GM04503 (cell line): ENCODE data around the gene AGR3.

Source experiments
- DNase-seq: peaks from one replicate; pipeline ENCODE4 v3.0.0-alpha.2; 2012; ENCODE audit warnings: low read depth

Gene AGR3

GRCh38 chr7:16881844-16882243, at the start of gene AGR3:
Gene AGR3 (minus strand): TSS chr7:16881983. CDS start chr7:16878618, 3,365 bp downstream.
- DNase-seq: no peak

DNA sequence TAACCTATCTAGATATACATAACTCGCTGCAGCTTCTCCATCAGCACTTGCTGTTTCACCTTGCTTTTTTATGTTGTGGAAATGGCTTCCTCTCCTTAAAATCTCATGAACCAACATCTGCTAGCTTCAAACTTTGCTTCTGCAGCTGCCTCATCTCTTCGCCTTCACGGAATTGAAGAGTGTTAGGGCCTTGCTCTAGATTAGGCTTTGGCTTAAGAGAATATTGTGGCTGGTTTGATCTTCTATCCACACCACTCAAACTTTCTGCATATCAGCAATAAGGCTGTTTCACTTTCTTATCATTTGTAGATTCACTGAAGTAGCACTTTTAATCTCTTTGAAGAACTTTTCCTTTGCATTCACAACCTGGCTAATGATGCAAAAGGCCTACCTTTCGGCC, 49.2 kb upstream of the AGR3 start:
- no peak for DNase-seq

DNA sequence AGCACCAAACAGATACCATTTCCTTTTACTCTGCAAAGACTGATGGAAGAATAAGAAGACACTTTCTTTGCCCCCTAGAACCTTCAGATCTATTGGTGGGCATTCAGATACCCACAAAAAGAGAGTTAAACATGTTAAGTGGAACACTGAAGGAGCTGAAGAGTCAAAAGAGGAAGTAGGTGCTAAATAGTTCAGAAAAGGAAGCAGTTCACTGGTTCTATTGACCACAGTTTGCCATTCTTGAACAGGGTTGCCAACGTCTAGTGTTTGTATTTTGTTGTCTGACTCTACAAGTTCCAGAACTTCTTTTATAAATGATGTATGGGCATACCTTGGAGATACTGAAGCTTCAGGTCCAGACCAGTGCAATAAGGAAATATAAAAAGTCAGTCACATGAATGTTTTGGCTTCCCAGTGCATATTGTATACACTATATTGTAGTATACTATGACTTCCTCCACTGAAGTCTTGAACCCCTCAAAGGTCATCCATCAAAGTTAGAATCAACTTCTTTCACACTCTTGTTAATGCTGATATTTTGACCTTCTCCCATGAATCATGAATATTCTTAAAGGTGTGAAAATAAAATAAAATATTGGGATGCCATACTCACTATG, 47.5 kb upstream of the AGR3 start:
- DNase-seq: no peak

- no peak for DNase-seq
These were observed 45.1 kb upstream of the AGR3 start for GRCh38 chr7:16926861-16927260.

DNA sequence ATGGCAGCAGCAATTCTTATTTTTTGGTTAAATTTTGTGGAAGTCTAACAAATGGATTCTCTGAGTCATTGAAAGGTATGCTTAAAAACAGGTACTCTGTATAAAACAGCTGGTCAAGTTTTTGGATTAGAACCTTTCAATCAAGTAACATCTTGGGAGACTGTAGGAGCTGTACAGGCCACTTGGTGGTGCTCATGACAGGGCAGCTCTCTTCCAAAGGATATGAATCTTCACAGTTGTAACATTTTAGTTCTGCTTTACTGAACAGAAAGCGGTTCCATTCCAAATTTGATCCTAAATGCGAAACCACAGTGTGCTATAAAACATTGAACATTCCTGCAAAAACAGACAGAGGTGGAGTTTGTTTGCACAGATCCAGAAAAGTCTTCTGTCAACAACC, 44.5 kb upstream of the AGR3 start:
- DNase-seq: no peak

- no peak for DNase-seq
These were observed 43.8 kb upstream of the AGR3 start for GRCh38 chr7:16925609-16926008.

DNA sequence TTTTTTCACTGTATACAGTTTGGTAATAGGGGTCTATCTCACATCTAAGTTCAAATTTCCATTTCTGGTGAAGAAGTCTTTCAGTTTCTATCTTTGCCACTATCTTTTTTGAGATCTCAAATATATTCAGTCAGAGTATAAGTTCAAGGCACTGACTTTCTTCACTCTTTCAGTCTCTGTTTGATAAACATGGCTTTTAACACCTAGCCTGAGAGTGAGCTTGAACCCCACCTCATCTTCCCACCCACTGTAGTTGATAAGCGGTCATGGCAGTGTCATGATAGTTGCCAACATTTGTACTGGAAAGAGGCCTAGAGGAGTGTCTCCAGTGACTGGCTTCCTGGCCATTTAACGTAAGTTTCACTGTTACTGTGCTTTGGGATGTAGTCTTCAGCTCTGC, 41.2 kb upstream of the AGR3 start:
- no peak for DNase-seq

GRCh38 chr7:16921644-16922257, 40.0 kb upstream of the AGR3 start:
- no peak for DNase-seq

GRCh38 chr7:16921151-16921550, 39.4 kb upstream of the AGR3 start:
- DNase-seq: no peak

- no peak for DNase-seq
These were observed 37.7 kb upstream of the AGR3 start for GRCh38 chr7:16919440-16919839.

- DNase-seq: no peak
These were observed 36.6 kb upstream of the AGR3 start for GRCh38 chr7:16918288-16918895.

DNA sequence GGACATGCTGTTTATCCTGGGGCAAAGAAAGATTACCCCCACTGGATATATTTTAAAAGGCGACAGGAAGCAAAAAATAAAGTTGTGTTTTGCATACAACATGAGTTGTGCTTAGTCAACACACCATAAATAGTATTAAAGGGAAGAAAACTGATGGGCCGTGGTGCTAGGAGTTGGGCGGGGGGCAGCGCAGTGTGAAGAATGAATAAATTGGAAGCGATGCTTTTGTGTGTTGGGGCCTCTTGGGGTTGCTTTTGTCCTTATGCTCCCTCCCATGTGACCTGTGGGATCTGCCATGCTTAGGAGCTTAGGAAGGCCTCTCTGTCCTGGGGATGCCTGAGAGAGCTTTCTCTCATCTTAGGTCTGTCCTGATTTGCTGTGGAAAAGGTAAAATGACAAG, 35.0 kb upstream of the AGR3 start:
- no peak for DNase-seq

DNA sequence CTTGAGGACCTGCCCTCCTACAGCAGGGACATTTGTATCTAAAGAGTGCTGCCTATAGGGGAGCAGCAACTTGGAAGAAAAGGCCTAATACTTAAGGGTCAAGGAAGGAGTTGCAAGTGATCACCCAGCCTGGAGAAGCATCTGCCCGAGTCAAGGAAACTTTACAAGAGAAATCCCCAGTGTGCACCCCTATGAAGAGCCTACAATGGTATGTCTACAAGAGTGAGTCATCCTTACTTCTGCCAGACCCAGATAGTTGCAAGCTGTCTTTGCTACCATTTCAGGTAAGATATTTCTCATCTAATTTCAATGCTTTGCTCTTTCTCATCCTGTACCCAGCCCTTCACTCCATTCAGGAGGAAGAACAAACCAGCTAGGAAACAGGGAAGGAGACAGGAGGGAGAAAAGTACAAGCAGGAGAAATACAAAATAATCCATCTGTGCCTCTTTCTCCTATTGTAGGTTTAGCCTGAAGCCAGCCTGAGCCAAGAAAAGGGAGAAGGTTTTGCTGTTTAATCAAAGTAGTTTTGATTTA, 34.4 kb upstream of the AGR3 start:
- DNase-seq: peak; percentile 66

DNA sequence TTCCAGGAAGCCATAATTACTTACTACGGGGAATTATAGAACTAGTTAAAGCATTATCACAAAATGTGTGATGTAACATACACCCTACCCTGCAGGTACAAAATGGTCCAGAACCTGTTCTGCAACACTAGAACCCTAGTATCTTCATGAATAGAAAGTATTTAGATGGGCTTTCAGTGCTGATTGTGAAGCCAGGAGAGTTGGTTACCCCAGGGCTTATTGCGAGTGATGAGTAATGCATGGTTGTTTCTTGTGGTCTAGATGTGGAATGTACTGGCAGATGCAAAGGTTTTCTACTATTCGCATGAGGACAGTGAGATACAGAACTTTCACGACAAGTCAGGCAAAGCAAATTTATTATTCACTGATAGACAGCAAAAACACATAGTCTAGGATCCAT, 33.6 kb upstream of the AGR3 start:
- DNase-seq: peak; percentile 73

GRCh38 chr7:16914771-16915170, 33.0 kb upstream of the AGR3 start:
- DNase-seq: no peak

DNA sequence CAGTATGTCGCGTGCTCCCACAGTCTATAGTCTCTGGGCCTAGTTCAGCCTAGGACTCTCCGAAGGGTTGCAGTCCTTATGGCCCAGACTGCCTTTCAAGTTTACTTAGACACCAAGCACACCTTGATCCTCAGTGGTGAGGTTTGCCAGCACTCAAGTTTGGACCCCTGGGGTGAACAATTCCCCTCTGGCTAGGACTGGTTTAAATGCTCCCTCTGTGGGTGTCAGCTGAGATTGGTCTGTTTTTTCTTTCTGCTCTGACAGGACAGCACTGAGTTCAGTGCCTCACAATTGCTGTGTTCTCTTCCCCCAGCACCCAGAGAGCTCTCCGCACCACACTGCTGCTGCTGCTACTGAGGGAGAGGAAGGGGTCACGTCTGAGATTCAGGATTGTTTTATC, 31.9 kb upstream of the AGR3 start:
- no peak for DNase-seq

GRCh38 chr7:16912540-16912939, 30.8 kb upstream of the AGR3 start:
- no peak for DNase-seq

GRCh38 chr7:16908561-16908960, 26.8 kb upstream of the AGR3 start:
- no peak for DNase-seq

- DNase-seq: no peak
These were observed 23.7 kb upstream of the AGR3 start for GRCh38 chr7:16905300-16906044.

- no peak for DNase-seq
These were observed 22.3 kb upstream of the AGR3 start for GRCh38 chr7:16904076-16904475.

DNA sequence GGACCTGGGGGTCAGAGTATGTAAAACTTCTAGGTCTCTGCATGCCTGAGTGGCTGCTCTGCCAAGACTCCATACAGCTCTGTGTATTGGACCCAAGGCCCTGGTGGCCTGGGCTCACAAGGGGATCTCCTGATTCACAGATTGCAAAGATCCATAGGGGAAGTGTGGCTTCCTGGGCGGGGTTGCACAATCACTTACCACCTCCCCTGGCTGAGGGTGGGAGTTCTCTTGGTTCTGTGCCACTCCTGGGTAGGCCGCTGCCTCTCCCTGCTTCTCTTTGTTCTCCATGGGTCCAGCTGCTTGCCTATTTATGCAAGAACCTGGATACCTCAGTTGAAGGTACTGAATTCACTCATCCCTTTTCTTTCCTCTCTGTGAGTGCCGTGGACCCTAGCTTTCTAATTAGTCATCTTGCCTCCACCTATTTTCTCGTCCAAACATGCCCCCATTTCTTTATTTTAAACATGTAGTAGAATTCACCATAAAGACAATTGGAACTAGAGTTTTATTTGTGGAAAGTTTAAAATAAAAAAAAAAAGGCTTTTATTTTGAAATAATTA, 18.5 kb upstream of the AGR3 start:
- DNase-seq: no peak

- no peak for DNase-seq
These were observed 10.3 kb upstream of the AGR3 start for GRCh38 chr7:16891874-16892643.
